Bronchial epithelial cell (primary cell): ENCODE data around the gene FLAD1. TPM values are rescaled to one million over a fixed set of nuclear protein-coding genes. Genes with fewer than 3 reads are reported as not detected.

Source experiments
- DNase-seq: peaks from one replicate; pipeline ENCODE4 v3.0.0-alpha.2; 2010; ENCODE audit warnings: low read depth
- FAIRE-seq: peaks from 2 replicates; lab custom pipeline; 2011; peaks lifted over from hg19 to GRCh38; lab: Jason Lieb, UNC
- H3K27me3 ChIP-seq: 2 replicates; pipeline ENCODE4 v1.5.1; 2011; ENCODE audit warnings: low read length; ENCODE audit not compliant: control insufficient read depth, insufficient read depth
- H3K36me3 ChIP-seq: 2 replicates; pipeline ENCODE4 v1.5.1; 2011; ENCODE audit warnings: low read length; ENCODE audit not compliant: control insufficient read depth, insufficient read depth
- H3K4me3 ChIP-seq: 2 replicates; pipeline ENCODE4 v1.5.1; 2011; ENCODE audit warnings: mild to moderate bottlenecking, low read depth, low read length, control low read depth
- total RNA-seq: library from RNA; depleted of rRNA; stranded (reverse); fragments of >200 nt; gene quantifications from 2 replicates; pipeline ENCODE4 v1.2.1, GENCODE V29; 2014
- TF ChIP-seq, protein P1 (sequence below): IDR thresholded peaks from 2 replicates; pipeline ENCODE4 v1.5.1; 2011; ENCODE audit warnings: mild to moderate bottlenecking, moderate library complexity, low read length, control low read depth, inconsistent platforms; ENCODE audit not compliant: insufficient read depth, severe bottlenecking

FLAD1 gene
- total RNA-seq, 1 donor from 2014 or later = 40.8 TPM

DNA sequence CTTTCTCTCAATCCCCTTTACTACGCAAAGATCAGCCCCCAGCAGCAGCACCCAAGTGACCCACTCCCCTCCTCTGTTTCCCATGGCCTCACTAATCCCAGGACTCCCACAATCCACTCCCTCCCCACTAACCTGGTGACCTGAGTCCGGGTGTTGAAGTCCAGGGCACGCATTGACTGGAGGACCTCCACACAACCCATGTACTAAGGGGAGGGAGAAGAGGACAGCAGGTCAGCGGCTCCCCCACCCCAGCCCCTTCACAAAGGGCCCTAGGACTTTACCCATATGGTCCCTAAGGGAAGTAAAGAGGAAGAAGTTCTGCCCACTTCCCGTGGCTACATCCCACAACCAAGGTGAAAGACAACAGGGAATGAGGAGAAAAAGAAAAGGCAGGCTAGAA, 13.9 kb upstream of the FLAD1 start:
- TF ChIP-seq, protein P1, sequence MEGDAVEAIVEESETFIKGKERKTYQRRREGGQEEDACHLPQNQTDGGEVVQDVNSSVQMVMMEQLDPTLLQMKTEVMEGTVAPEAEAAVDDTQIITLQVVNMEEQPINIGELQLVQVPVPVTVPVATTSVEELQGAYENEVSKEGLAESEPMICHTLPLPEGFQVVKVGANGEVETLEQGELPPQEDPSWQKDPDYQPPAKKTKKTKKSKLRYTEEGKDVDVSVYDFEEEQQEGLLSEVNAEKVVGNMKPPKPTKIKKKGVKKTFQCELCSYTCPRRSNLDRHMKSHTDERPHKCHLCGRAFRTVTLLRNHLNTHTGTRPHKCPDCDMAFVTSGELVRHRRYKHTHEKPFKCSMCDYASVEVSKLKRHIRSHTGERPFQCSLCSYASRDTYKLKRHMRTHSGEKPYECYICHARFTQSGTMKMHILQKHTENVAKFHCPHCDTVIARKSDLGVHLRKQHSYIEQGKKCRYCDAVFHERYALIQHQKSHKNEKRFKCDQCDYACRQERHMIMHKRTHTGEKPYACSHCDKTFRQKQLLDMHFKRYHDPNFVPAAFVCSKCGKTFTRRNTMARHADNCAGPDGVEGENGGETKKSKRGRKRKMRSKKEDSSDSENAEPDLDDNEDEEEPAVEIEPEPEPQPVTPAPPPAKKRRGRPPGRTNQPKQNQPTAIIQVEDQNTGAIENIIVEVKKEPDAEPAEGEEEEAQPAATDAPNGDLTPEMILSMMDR = no peak
- Histone ChIP-seq H3K36me3 (peaks cover 41% of the 10 kb centered on the region), H3K27me3 (no peaks in the 10 kb centered on the region), H3K4me3 (peak overlapping the region; percentile 74)
- DNase-seq = no peak
- FAIRE-seq = no peak

DNA sequence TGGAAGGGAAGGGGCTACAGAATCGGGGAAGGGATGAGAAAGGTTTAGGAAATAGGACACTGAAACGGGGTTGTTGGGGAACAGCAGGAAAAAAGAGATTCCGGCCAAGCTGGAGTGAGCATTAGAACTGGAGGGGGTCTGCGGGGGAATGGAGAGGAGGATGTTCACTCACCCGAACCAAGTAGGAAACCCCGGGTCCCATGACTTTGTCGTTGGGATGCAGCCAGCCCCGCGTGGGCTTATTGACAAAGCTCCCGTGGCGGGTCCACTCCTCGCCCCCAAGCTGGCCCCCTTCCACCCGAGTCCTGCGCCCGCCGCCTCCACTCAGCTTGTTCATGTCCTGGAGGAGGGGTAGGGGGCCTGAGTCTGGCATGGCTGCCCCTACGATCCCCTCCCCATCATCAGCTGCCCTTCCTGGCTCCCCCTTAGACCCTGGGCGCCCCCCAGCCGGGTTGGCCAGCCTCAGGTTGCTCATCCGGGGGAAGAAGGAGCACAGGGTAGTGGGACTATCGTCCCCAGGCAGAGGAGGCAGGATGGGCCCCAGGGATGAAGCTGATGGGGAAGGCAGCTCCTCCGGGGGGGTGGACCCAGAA, 13.2 kb upstream of the FLAD1 start:
- no peak for FAIRE-seq
- Histone ChIP-seq H3K27me3 (no peaks in the 10 kb centered on the region), H3K4me3 (peak overlapping the region; percentile 74), H3K36me3 (peaks cover 35% of the 10 kb centered on the region)
- TF ChIP-seq, protein P1 = no peak
- DNase-seq = no peak

DNA sequence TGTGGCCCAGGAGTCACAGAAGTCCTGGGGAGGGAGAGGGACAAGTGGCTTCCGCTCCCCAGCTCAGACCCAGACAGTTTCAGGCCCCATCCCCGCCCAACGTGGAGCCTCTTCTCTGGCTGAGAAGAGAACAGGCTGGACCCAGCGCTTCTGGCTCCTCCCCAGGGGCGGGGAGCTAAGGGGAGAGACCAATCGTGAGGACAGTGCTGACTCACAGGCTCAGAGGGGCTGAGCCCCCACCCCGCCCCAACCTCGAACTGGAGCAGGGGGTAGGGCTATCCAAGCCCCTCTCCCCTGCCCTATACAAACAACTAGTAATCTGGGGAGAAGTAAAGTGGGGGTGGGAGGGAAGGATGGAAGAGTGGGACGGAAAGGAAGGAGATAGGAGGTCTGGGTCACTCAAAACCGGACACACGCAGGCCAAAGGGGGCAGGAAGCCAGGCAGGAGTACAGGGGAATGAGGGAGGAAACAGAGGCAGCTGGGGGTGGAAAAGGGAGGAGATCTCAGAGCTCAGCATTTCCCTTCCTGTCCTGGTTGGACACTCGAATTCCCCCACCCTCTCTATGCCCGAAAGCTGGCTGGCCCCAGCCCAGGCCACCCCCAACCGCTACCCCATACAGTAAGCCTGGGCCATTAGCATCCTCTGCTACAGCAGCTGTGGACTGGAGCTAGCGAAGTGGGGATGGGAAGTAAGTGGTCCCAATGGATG, 12.4 kb upstream of the FLAD1 start, which contains the start of gene SHC1:
TSS of gene SHC1 (minus strand) at position 117 of the 710 bp plus-strand sequence. CDS start 221 bp downstream, outside the sequence.
- peak within 1 kb of the TSS; percentile 74 for H3K4me3 ChIP-seq
- peaks cover 29% of the 10 kb centered on the region for H3K36me3 ChIP-seq
- H3K27me3 ChIP-seq = no peaks in the 10 kb centered on the region
- TF ChIP-seq, protein P1 = no peak
- FAIRE-seq (no peak), DNase-seq (peak; percentile 87)

DNA sequence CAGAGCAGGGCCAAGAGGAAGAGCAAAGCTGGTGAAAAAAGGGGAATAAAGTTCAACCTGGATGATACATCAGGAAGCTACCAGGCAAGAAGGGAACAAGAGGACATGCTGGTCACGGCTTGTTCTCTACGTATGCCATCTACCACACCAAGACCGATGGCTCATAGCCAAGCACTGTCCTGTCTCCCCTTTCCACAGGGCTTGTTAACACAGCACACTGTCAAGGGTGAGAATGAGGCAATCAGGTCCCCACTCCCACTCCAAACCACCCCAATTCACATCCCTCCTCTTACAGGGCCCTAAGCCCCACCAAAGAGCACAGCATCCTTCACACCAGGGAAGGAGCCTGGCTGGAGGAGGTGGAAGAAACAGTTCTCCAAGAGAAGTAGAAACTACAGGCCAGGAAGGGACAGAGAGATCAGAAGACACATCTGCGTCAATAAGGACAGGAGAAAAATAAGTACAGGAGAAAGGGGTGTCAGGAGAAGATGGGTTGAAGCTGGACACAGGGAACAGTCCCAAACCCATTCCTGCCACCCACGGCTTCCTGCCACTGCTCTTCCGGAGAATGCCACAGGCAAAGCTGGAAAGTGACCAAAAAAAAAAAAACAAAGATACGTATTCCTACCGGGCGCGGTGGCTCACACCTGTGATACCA, 11.7 kb upstream of the FLAD1 start:
- H3K36me3 ChIP-seq = peaks cover 22% of the 10 kb centered on the region
- no peaks in the 10 kb centered on the region for H3K27me3 ChIP-seq
- no peak for FAIRE-seq
- peak overlapping the region; percentile 74 for H3K4me3 ChIP-seq
- peak; percentile 94 for DNase-seq
- TF ChIP-seq, protein P1 = no peak

DNA sequence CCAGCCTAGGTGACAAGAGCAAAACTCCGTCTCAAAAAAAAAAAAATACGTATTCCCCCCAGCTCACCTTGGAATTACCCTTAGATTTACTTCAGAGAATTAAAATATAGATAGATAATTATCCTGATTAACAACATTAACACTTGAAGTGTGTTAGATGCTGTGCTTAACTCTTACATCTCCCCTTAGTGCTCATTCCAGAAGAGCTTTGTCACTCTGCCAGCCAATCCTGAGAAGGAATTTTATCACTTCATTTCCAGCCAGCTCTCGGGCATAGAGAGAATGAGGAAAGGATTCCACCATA, 11.0 kb upstream of the FLAD1 start:
- FAIRE-seq (no peak), DNase-seq (no peak)
- no peaks in the 10 kb centered on the region for H3K27me3 ChIP-seq
- TF ChIP-seq, protein P1 = no peak
- H3K4me3 ChIP-seq = no peak overlapping the region
- peaks cover 15% of the 10 kb centered on the region for H3K36me3 ChIP-seq
